T-helper 2 cell treated with Interferon-gamma antibody and Interleukin-4, amounts not matched to agents 5 μg/mL and 100 μg/mL, for 36 hours (primary cell): ENCODE results near the gene GLYATL3.

Experiments used
- DNase-seq: peaks from one replicate; pipeline ENCODE4 v3.0.0; 2021; ENCODE audit warnings: low spot score
- H3K27ac Mint-ChIP-seq: one replicate; pipeline ENCODE4 v1.8.0; 2021; ENCODE audit warnings: mild to moderate bottlenecking, mixed read lengths
- H3K27me3 Mint-ChIP-seq: one replicate; pipeline ENCODE4 v1.8.0; 2021; ENCODE audit warnings: low read depth, mixed read lengths
- H3K36me3 Mint-ChIP-seq: one replicate; pipeline ENCODE4 v1.8.0; 2021; ENCODE audit warnings: low read depth, mixed read lengths
- H3K4me1 Mint-ChIP-seq: one replicate; pipeline ENCODE4 v1.8.0; 2021; ENCODE audit warnings: low read depth, mixed read lengths
- H3K4me3 Mint-ChIP-seq: one replicate; pipeline ENCODE4 v1.8.0; 2022; ENCODE audit warnings: mild to moderate bottlenecking, moderate library complexity, mixed read lengths
- H3K9me3 Mint-ChIP-seq: one replicate; pipeline ENCODE4 v1.8.0; 2021; ENCODE audit warnings: mixed read lengths

The GLYATL3 gene

GRCh38 chr6:49548613-49549304 is 49.0 kb downstream of the GLYATL3 start:
- no peak for DNase-seq
- Mint-ChIP-seq H3K9me3 (no peaks in the 10 kb centered on the region), H3K27ac (no peak overlapping the region), H3K27me3 (peaks cover 46% of the 10 kb centered on the region), H3K4me1 (peaks cover 16% of the 10 kb centered on the region), H3K36me3 (no peaks in the 10 kb centered on the region), H3K4me3 (no peak overlapping the region)

GRCh38 chr6:49549691-49550491 is 50.2 kb downstream of the GLYATL3 start:
- no peak overlapping the region for H3K27ac Mint-ChIP-seq
- H3K4me1 Mint-ChIP-seq: peaks cover 17% of the 10 kb centered on the region
- no peaks in the 10 kb centered on the region for H3K36me3 Mint-ChIP-seq
- H3K4me3 Mint-ChIP-seq: peak overlapping the region; percentile 88
- DNase-seq: no peak
- H3K9me3 Mint-ChIP-seq: no peaks in the 10 kb centered on the region
- H3K27me3 Mint-ChIP-seq: peaks cover 41% of the 10 kb centered on the region

DNA sequence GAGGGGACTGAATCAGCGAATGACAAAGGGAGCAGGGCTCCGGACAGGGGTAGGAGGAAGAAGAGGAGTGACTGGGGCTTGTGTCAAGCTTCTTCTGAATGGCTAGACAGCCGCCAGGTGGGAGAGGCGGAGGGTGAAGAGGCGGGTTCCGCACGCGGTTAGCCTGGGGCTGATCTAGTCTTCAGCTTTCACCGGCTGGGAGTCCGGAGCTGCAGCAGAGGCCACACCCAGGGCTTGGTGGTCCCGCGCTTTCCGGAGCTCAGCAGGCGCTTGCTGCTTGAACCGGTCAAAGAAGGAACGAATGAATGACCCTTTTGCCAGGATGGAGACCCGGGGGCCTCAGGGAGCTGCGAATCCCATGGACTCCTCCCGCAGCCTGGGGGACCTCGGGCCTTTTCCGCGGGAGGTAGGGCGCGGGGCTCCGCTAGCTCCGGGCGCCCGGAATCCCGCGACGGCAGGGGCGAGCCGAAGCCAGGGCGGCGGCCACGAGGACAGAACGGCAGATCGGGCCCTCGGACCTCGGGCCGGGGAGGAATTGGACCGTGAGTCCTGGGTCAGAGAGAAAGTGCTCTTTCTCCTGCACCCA is 50.9 kb downstream of the GLYATL3 start, which contains the start of gene C6orf141:
TSS of gene C6orf141 (plus strand) at position 177 of the 586 bp plus-strand sequence. CDS start at position 302, 125 bp downstream.
- H3K4me1 Mint-ChIP-seq: peaks cover 18% of the 10 kb centered on the region
- no peaks in the 10 kb centered on the region for H3K36me3 Mint-ChIP-seq
- peaks cover 40% of the 10 kb centered on the region for H3K27me3 Mint-ChIP-seq
- H3K9me3 Mint-ChIP-seq: no peaks in the 10 kb centered on the region
- peak within 1 kb of the TSS; percentile 88 for H3K4me3 Mint-ChIP-seq
- DNase-seq: peak; percentile 26
- H3K27ac Mint-ChIP-seq: no peak within 1 kb of the TSS

- H3K27me3 Mint-ChIP-seq: peaks cover 38% of the 10 kb centered on the region
- H3K4me3 Mint-ChIP-seq: peak overlapping the region; percentile 88
- no peaks in the 10 kb centered on the region for H3K9me3 Mint-ChIP-seq
Observed at GRCh38 chr6:49551078-49551865, 51.5 kb downstream of the GLYATL3 start.

DNA sequence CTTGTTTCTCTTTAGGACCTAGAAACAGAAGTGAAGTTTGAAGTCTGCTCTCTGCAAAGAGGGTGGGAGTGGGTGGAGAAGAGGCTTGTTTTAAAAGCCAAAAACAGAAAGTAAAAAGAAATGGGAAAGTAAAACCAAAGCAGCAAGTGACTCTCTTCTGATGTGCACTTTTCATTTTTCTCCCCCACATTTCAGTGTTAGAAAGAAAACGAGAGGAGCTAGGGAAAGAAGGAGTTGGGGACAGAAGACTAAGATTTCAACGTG is 52.1 kb downstream of the GLYATL3 start:
- Mint-ChIP-seq H3K4me1 (peaks cover 19% of the 10 kb centered on the region), H3K27me3 (peaks cover 32% of the 10 kb centered on the region), H3K4me3 (peak overlapping the region; percentile 88), H3K27ac (no peak overlapping the region), H3K36me3 (no peaks in the 10 kb centered on the region), H3K9me3 (no peaks in the 10 kb centered on the region)
- DNase-seq: peak; percentile 8

More at GRCh38 chr6:49551078-49551865, 51.5 kb downstream of the GLYATL3 start:
- H3K27ac Mint-ChIP-seq: no peak overlapping the region
- H3K36me3 Mint-ChIP-seq: no peaks in the 10 kb centered on the region
- DNase-seq: peak; percentile 4
- peaks cover 18% of the 10 kb centered on the region for H3K4me1 Mint-ChIP-seq

DNA sequence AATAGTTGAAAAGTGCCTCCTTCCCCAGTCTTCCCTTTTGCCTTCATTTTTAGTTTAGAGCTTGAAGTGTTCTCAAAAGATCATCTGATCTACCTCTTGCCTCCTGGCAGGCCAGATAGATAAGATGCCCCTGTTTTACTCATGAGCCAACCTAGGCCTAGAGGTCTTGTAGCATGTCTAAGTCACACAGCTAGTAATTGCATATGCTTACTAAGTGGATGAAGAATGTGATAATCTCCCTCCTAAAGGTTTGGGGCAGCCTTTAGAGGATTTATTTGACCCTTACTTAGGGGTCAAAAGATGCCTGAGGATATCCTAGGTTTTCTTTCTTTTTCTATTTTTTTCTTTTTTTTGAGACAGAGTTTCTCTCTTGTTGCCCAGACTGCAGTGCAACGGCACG is 52.9 kb downstream of the GLYATL3 start:
- Mint-ChIP-seq H3K4me3 (no peak overlapping the region), H3K27me3 (peaks cover 28% of the 10 kb centered on the region), H3K27ac (no peak overlapping the region), H3K4me1 (peaks cover 19% of the 10 kb centered on the region), H3K36me3 (no peaks in the 10 kb centered on the region), H3K9me3 (no peaks in the 10 kb centered on the region)
- no peak for DNase-seq

- DNase-seq: no peak
- H3K4me1 Mint-ChIP-seq: peaks cover 19% of the 10 kb centered on the region
- no peaks in the 10 kb centered on the region for H3K9me3 Mint-ChIP-seq
- no peaks in the 10 kb centered on the region for H3K36me3 Mint-ChIP-seq
- H3K27ac Mint-ChIP-seq: no peak overlapping the region
- H3K27me3 Mint-ChIP-seq: peaks cover 25% of the 10 kb centered on the region
- no peak overlapping the region for H3K4me3 Mint-ChIP-seq
Observed at GRCh38 chr6:49553384-49553783, 53.7 kb downstream of the GLYATL3 start.

DNA sequence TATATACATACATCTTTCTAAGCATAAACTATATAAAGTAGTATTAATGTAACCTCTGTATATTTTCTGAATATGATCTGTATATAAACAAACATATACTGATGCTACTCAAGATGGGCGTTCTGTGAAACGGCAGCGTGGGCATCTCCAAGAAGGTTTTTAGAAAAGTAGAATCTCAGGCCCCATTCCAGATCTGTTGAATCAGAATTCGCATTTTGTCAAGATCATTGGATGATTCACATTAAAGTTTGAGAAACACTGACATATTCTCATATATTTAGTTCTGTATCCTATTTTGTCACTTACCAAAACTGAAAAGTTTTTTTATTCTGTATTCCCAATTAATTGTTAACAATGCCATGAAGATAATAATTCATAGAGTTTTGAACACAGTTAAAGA is 56.2 kb downstream of the GLYATL3 start:
- no peak overlapping the region for H3K27ac Mint-ChIP-seq

GRCh38 chr6:49556429-49556837 is 56.7 kb downstream of the GLYATL3 start:
- Mint-ChIP-seq H3K27me3 (peaks cover 7% of the 10 kb centered on the region), H3K27ac (no peak overlapping the region), H3K9me3 (no peaks in the 10 kb centered on the region), H3K4me3 (no peak overlapping the region), H3K36me3 (no peaks in the 10 kb centered on the region), H3K4me1 (peaks cover 9% of the 10 kb centered on the region)
- DNase-seq: peak; percentile 11

More for the DNA sequence above, 56.2 kb downstream of the GLYATL3 start:
- Mint-ChIP-seq H3K4me3 (no peak overlapping the region), H3K4me1 (peaks cover 12% of the 10 kb centered on the region), H3K9me3 (no peaks in the 10 kb centered on the region), H3K27me3 (peaks cover 9% of the 10 kb centered on the region), H3K36me3 (no peaks in the 10 kb centered on the region)
- no peak for DNase-seq

DNA sequence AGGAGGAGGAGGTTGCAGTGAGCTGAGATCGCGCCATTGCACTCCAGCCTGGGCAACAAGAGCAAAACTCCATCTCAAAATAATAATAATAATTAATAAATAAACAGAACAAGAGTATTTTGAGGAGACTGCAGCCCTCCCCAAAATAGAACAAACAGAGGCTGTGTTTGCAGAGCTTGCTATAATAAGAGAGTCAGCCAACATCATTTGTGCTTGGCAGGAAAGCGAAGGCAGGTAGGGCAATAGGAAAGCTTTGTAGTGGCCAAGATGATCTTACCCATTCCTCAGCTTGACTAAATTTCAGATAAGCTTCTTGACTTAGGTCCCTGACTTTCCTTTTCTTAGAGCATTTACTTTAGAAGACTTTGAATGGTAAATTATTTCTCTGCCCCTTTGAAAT is 57.5 kb downstream of the GLYATL3 start:
- no peaks in the 10 kb centered on the region for H3K9me3 Mint-ChIP-seq
- DNase-seq: no peak
- peaks cover 4% of the 10 kb centered on the region for H3K4me1 Mint-ChIP-seq
- peaks cover 3% of the 10 kb centered on the region for H3K27me3 Mint-ChIP-seq
- H3K27ac Mint-ChIP-seq: no peak overlapping the region
- H3K36me3 Mint-ChIP-seq: no peaks in the 10 kb centered on the region
- H3K4me3 Mint-ChIP-seq: no peak overlapping the region

DNA sequence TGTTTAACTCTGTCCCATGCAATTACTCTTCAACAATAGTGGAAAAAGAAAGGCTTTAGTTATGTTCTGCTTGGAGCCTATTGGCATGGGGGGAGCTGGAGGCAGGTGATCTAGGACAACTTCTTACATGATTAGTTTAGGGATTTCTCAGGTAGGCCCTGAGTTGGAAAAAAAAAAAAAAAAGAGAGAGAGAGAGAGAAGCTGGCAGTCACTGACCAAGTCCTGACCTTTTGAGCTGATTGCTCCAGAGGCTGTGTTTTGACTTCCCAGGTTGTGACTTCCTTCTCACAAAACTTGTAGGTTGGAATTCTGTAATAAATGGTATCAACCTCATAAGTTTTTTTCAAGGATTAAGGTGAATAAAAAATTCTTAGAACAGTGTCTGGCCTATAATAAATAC is 58.5 kb downstream of the GLYATL3 start:
- Mint-ChIP-seq H3K9me3 (no peaks in the 10 kb centered on the region), H3K4me3 (no peak overlapping the region), H3K36me3 (no peaks in the 10 kb centered on the region), H3K27ac (no peak overlapping the region), H3K4me1 (peaks cover 4% of the 10 kb centered on the region), H3K27me3 (no peaks in the 10 kb centered on the region)
- DNase-seq: no peak

GRCh38 chr6:49563006-49563886 is 63.5 kb downstream of the GLYATL3 start:
- peaks cover 7% of the 10 kb centered on the region for H3K27me3 Mint-ChIP-seq
- no peak overlapping the region for H3K27ac Mint-ChIP-seq
- H3K4me3 Mint-ChIP-seq: no peak overlapping the region
- H3K4me1 Mint-ChIP-seq: no peaks in the 10 kb centered on the region
- H3K36me3 Mint-ChIP-seq: no peaks in the 10 kb centered on the region
- H3K9me3 Mint-ChIP-seq: no peaks in the 10 kb centered on the region
- no peak for DNase-seq

- no peak for DNase-seq
- H3K4me3 Mint-ChIP-seq: no peak overlapping the region
- H3K9me3 Mint-ChIP-seq: no peaks in the 10 kb centered on the region
- no peaks in the 10 kb centered on the region for H3K4me1 Mint-ChIP-seq
- no peak overlapping the region for H3K27ac Mint-ChIP-seq
- no peaks in the 10 kb centered on the region for H3K36me3 Mint-ChIP-seq
- H3K27me3 Mint-ChIP-seq: peaks cover 7% of the 10 kb centered on the region
Observed at GRCh38 chr6:49564552-49564951, 64.8 kb downstream of the GLYATL3 start.
